GM18520 (cell line): ENCODE measurements around the gene NFIC.
"Not testable (repeated sequence)": the region's sequence is repeated elsewhere in the genome, so short reads cannot be mapped to it uniquely, and the experiment has no call there.

ENCODE experiments used
- ATAC-seq: cut with Tn5 transposase; IDR thresholded peaks from one replicate; pipeline ENCODE4 v1.9.1; 2021; ENCODE audit not compliant: unreplicated experiment

Gene NFIC

DNA sequence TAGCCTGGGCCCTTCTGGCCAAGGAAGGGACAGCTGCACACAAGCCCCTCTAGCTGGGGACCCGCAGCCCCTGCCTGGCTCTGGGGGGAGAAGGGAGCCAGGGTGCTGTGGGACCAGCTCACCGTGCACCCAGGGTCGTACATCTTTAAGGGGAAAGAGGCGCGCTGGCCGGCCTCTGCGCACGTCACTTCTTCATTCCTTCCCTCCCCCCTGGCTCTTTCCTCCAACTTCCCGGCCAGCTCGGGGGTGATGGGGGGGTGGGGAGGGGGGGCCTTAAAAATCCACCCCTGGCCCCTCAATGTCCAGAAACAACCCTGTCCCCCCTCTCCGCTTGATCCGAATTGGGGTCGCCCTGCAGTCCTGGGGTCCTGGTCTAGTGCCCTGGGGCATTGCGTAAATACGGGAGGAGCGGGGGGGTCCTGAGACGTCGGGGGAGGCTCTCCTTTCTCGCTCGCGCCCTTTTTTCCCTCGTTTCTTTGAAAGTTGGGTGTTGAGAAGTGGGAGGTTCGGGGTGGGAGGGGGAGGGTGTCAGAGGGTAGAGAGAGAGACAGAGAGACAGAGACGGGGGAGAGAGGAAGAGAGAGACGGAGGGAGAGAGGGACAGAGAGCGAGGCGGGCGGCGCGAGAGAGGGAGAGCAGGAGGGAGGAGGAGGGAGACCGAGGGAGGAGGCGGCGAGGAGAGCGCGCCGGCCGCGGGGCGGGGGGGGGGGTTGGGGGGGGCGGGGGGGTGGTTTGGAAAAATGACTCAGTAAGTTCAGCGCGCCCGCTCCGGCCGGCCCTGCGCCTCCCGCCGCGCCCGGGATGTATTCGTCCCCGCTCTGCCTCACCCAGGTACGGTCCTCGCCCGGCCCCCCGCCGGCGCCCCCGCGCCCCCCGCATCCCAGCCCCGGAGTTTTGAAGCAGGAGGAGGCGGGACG lies at the start of gene NFIC:
NFIC (plus strand) TSS at position 748 of the 917 bp plus-strand sequence; CDS start at position 802, 54 bp downstream.
- ATAC-seq = no peak

DNA sequence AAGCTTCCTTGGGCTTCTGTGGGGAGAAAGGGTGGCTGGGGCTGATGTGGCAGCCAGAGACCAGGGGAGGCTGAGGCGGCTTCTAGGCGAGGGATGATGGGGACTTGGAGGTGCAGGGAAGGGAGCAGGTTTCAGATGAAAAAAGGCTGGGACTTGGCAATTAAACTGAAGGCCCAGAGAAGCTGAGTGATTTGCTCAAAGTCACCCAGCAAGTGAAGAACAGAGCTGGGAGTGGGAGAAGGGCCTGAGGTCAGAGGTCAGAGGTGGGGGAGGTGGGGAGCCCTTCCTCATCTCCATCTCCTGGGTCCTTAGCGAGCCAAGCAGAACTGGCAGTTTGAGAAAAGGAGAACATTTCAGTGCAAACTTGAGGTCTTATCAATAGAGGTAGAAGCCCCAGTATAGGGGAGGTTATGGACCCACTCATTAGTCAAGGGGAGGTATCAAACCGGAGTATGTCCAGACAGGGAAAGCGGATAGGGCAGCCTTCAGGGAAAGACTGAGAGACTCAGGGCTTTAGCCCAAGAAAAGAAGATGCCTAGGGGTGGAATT lies 49.6 kb upstream of the NFIC start:
- no peak for ATAC-seq

DNA sequence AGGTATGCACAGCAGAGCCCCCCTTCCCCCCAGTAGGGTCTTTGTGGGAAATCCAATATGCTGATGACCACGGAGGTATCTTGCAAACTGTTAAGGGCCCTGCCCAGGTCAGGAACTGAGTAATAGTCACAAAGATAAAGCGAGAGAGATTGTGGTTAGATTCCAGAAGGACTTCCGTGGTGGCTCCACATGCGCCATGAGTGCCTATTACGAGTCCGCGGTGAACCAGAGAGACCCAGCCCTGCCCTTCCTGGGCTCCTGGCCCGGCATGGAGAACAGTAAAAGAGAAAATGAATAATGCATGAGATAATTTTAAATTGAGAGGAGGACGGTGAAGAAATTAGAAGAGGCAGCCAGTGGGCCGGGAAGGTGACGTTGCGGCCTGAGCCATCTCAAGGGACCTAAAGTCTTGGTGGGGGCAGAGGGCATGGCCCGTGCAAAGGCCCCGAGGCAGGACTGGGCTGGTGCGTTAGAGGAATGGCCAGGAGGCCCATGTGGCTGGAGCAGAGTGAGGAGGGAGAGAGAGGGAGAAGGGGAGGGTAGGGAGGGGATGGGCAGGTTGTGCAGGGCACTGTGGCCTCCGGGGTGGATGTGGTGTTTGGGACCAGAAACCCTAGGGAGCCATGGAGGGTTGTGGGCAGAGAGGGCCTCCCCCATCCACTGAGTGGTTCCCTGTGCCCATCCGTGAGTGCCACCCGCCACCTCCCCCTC lies 46.6 kb upstream of the NFIC start:
- no peak for ATAC-seq

DNA sequence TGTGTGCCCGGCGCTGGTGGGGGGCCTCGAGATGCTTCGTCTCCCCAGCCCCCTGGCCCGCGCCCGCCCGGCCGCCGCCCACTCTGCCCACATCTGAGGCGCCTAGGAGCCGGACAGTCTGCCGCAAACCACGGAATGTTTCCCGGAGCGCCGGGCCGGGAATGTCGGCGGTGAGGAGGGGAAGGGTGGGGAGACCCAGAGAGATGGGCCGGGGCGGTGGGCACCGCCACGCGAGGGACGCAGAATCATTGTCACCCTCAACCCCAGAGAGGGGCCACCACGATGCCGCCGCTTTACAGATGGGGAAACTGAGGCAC lies 46.1 kb upstream of the NFIC start:
- ATAC-seq = no peak

DNA sequence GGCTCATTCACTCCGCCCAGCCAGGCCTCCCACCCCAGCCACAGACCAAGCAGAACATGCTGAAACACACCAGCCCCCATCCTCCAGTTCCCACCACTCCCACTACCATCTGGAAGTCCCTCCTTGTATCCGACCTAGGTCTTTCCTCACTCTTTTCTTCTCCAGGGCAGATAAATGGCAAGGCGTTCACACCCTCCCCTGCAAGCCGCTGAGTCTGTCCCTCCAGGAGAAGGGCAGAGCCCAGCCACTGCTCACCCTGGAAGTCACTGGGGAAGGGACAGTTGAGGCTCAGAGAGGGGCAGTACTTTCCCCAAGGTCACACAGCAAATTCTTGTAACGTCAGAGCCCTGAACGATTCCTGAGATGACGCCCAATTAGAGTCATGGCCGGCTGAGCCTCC lies 45.5 kb upstream of the NFIC start:
- no peak for ATAC-seq

DNA sequence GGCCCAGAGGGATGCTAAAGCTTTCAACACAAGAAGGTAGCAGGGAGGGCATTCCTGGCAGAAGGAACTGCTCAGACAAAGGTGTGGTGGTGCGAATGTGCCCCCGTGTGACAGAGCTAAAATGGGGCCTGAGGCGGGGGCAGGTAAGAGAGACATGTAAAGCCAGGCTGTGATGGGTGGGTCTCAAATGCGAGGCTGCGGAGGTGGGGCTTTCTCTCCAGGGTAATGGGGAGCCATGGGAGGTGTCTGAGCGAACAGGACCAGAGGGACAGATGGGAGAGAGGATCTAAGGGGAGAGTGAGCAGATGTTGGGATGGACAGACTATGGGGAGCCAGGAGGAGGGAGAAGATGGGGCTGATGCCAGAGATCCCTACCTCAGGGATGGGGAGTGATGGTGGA lies 44.7 kb upstream of the NFIC start:
- no peak for ATAC-seq

DNA sequence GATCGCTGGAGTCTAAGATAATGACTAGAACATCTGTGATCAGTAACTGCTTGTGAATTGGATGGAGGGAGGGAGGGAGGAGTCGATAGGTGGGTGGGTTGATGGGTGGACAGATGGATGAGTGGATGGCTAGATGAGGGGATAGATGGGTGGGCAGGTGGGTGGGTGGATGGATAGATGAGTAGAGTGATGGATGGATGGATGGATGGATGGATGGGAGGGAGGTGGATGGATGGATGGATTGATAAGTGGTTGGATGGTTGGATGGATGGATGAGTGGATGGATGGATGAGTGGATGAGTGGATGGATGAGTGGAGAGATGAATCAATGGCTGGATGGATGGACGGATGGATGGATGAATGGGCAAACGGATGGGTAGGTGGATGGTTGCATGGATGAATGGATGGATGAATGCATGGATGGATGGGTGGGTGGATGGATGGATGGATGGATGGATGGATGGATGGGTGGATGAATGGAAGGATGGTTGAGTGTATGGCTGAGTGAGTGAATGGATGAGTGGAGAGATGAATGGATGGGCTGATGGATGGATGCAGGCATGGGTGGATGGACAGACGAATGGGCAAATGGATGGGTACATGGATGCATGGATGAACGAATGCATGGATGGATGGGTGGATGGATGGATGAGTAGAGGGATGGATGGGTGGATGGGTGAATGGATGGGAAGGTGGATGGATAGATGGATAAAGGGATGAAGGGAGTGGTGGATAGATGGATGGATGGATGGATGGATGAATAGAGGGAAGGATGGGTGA lies 44.0 kb upstream of the NFIC start:
- no peak for ATAC-seq

DNA sequence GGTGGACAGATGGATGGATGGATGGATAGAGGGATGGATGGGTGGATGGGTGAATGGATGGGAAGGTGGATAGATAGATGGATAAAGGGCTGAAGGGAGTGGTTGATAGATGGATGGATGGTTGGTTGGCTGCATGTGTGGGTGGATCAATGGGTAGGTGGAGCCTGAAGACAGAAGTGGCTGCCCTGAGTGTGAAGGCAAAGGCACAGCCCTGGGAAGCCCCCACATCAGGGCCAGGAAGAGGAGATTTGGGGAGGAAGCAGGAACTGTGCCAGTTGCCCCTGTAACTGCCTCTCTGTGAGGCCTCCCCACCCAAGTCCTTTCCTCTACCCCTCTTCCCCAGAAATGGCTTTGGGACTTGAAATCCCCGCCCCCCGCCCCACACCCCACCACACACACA lies 43.4 kb upstream of the NFIC start:
- ATAC-seq = no peak

DNA sequence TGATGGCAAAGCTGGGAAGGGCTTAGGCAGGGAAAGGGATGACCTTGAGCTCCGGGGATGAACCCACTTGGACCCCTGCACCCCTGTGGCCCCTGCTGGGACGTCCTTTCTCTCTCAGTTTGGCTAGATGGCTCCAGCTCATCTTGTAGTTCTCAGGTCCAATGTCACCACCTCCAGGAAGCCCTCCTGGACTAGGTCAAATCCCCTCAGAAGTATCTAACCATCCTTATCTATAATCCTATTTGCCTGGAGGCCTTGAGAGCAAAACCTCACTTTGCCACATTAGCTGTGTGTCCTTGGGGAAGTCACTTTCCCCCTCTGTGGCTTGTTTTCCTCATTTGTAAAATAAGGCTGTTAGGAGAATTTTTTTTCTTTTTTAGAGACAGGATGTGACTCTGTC lies 42.7 kb upstream of the NFIC start:
- no peak for ATAC-seq

DNA sequence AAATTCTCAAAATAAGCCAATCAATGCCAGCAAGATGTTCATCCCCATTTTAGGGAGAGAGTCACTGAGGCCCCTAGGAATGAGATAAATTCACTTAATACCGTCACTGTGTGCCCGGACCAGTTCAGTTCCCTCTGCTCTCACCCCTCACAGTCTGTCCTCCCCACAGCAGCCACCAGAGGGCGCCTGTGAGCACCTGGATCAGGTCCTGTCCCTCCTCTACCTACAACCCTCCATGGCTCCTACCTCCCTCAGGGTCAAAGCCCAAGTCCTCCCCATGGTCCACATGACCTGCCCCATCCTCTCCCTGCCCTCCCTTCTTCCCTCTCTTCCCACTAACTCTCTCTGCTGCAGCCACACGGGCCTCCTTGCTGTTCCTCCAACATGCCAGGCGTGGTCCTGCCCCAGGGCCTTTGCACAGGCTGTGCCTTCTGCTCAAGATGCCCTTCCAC lies 42.0 kb upstream of the NFIC start:
- ATAC-seq = no peak

DNA sequence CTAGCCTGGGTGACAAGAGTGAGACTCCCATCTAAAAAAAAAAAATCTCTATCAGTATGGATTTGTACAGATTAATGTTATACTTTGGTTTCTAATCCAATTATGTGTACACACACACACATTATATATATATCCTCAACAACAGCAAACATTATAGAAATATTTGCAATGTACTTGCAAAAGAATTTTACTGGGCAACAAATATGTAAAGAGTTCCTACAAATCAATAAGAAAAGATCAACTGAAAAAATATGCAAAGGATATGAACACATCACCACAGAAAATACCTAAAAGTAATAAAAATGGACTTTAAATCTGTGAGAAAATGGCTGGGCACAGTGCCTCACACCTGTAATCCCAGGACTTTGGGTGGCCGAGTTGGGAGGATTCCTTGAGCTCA lies 40.9 kb upstream of the NFIC start:
- ATAC-seq = no peak

DNA sequence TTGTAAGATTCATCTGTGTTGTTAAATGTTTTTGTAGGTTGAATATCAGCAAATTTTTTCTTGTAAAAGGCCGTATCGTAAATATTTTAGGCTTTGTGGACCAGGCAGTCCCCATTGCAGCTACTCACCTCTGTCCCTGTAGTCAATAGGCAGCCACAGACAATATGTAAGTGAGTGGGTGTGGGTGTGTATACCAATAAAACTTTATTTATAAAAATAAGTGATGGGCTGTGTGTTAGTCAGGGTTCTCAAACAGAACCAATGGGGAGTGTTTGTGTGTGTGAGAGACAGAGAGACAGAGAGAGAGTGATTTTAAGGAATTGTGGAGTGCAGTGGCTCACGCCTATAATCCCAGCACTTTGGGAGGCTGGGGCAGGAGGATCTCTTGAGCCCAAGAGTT lies 37.6 kb upstream of the NFIC start:
- no peak for ATAC-seq

DNA sequence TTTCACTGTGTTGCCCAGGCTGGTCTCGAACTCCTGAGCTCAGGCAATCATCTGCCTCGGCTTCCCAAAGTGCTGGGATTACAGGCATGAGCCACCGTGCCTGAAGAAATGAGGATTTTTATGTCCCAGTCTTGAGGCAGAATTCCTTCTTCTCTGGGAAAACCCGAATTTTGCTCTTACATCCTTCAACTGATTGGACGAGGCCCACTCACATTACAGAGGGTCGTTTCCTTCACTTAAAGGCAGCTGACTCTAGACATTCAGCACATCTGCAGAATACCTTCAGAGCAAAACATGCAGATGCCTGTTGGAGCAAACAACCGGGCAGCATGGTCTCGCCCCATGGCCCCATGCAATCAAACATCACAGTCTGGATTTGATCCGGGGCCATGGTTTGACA lies 36.3 kb upstream of the NFIC start:
- no peak for ATAC-seq

DNA sequence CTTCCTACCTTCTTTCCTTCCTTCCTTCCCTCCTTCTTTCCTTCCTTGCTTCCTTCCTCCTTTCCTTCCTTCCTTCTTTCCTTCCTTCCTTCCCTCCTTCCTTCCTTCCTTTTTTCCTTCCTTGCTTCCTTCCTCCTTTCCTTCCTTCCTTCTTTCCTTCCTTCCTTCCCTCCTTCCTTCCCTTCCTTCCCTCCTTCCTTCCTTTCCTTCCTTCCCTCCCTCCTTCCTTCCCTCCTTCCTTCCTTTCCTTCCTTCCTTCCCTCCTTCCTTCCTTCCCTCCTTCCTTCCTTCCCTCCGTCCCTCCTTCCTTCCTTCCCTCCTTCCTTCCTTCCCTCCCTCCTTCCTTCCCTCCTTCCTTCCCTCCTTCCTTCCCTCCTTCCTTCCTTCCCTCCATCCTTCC lies 34.2 kb upstream of the NFIC start:
- ATAC-seq = not testable (repeated sequence)

DNA sequence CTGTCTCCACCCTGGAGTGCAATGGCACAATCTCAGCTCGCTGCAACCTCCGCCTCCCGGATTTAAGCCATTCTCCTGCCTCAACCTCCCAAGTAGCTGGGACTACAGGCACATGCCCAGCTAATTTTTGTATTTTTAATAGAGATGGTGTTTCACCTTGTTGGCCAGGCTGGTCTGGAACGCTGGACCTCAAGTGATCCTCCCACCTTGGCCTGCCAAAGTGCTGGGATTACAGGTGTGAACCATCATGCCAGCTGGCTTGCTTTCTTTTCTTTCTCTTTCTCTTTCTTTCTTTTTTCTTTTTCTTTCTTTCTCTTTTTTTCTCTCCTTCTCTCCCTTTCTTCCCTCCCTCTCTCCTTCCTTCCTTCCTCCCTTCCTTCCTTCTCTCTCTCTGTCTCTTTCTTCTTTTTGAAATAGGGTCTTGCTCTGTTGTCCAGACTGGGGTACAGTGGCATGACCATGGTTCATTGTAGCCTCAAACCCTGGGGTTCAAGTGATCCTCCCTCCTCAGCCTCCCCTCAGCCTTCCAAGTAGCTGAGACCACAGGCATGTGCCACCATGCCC lies 33.3 kb upstream of the NFIC start:
- no peak for ATAC-seq

DNA sequence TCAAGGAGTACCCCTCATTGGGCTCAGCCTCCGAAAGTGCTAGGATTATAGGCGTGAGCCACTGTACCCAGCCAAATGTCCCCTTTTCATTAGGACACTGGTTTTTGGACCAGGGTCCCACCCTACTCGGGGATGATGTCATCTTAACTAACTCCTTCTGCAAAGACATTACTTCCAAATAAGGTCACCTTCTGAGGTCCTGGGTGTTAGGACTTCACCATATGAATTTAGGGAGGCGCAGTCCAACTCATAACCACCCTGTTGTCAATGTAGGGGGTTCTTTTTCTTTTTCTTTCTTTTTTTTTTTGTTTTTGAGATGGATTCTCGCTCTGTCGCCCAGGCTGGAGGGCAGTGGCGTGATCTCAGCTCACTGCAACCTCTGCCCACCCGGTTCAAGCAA lies 32.7 kb upstream of the NFIC start:
- no peak for ATAC-seq

DNA sequence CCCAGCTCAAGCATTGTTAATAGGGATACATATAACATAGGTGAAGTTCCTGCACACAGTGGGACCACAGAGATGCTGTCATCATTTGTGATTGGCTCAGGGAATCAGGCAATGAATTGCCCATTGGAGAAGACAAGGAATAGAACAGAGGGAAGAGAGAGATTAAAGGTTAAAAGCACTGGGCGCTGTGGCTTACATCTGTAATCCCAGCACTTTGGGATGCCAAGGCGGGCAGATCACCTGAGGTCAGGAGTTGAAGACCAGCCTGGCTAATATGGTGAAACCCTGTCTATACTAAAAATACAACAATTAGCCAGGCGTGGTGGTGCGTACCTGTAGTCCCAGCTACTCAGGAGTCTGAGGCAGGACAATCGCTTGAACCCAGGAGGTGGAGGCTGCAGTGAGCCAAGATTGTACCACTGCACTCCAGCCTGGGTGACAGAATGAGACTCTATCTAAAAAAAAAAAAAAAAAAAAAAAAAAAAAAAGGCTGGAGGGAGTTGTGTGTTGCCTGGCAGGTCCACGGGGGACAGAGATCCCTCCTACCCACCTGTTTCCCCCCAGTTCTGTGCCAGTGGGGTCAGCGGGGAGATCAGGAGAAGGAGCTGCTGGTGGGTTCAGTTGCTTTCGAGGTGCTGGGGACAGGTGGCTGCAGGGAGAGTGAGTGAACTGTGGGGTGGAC lies 31.5 kb upstream of the NFIC start:
- ATAC-seq = not testable (repeated sequence)

DNA sequence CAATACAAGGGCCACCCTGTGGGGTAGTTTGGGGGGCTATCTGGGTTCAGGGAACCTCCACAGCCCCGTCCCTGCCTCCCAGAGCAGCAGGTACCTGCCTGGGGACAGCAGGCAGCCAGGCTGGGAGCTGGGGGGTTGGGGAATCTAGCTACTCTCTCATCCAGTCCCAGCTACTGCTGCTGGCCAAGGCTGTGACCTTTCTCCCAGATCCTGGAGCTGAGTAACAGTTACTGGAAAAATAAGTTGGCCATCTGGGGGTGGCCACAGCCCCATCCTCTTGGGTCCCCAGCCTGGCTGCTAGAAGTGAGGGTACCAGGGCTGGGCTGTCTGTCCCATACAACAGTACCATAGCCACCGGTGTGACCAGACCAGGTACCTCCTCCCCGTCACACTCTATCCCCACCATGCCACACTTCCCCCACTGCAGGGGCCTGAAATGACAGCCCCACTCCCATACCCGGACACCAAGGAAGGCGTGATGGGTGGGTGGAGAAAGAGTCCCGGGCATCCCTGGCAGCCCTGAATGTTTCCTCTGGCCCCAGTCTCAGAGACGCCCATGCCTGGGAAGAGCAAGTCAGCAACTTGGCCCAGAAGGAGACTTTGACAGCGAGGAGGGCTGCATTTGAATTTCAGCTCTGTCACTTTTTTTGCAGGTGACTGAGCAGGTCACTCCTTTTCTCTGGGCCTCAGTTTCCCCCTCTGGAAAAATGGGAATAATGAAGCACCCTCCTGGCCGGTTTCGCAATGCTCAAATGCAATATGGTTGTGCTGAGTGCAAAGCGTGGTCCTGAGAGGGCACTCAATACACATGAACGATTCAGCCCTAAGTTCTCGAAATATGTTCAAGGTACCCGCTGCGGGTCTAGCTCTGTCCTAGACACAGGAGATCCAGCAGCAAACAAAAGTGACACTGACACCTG lies 30.7 kb upstream of the NFIC start:
- ATAC-seq = no peak

DNA sequence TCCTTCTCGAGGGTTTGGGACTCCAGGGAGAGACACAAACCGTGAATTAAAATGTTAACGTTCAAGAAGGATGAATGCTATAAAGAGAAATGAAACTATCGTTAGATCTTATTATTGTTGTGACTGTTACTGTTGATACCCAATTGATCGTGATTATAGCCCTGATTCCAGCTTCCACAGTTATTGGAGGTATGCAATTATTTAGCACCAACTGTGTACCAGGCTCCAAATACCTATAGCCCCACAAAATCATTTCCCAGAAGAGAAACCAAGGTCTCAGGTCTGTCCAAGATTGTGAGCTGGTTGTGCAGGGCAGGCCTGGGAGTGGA lies 30.1 kb upstream of the NFIC start:
- no peak for ATAC-seq
